Neural cell (in vitro differentiated cells): ENCODE measurements around the gene LMOD3. TPM values are rescaled to one million over a fixed set of nuclear protein-coding genes. Genes with fewer than 3 reads are reported as not detected.

ENCODE experiments used
- H2AFZ ChIP-seq: fragments of 200-600, 300-800 bp; sonication (generic), shearing (Covaris generic); 2 replicates; pipeline ENCODE4 v1.6.0; 2014; ENCODE audit warnings: low read depth, mild to moderate bottlenecking, antibody characterized with exemption, low read length, moderate library complexity
- H3F3A ChIP-seq: fragments of 200-600 bp; shearing (Covaris generic); 2 replicates; pipeline ENCODE4 v1.6.1; 2016; ENCODE audit warnings: mild to moderate bottlenecking, moderate library complexity, mixed read lengths, antibody characterized with exemption, low read length; ENCODE audit not compliant: insufficient read depth, poor library complexity, severe bottlenecking
- H3K27ac ChIP-seq: fragments of 200-600, 300-800 bp; sonication (generic), shearing (Covaris generic); 2 replicates; pipeline ENCODE4 v1.5.1; 2014; ENCODE audit warnings: mild to moderate bottlenecking, low read length, moderate library complexity
- H3K27me3 ChIP-seq: fragments of 300-800, 200-600 bp; sonication (generic), shearing (Covaris generic); 2 replicates; pipeline ENCODE4 v1.6.0; 2014; ENCODE audit warnings: mild to moderate bottlenecking, low read depth, low read length, moderate library complexity; ENCODE audit not compliant: insufficient read depth
- H3K36me3 ChIP-seq: fragments of 300-800, 200-600 bp; sonication (generic), shearing (Covaris generic); 2 replicates; pipeline ENCODE4 v1.5.1; 2014; ENCODE audit warnings: mild to moderate bottlenecking, antibody characterized with exemption, low read length, moderate library complexity; ENCODE audit not compliant: insufficient read depth
- H3K4me2 ChIP-seq: fragments of 300-800, 200-600 bp; sonication (generic), shearing (Covaris generic); 2 replicates; pipeline ENCODE4 v1.6.0; 2014; ENCODE audit warnings: mild to moderate bottlenecking, low read length
- H3K4me3 ChIP-seq: fragments of 300-800, 200-600 bp; sonication (generic), shearing (Covaris generic); 2 replicates; pipeline ENCODE4 v1.5.1; 2014; ENCODE audit warnings: mild to moderate bottlenecking, low read length, moderate library complexity
- H3K79me2 ChIP-seq: fragments of 200-600 bp; shearing (Covaris generic); replicated peaks from 2 replicates; pipeline ENCODE4 v1.6.0; 2014; ENCODE audit warnings: mild to moderate bottlenecking, low read length, moderate library complexity; ENCODE audit not compliant: insufficient read depth
- H3K9ac ChIP-seq: fragments of 300-800, 200-600 bp; sonication (generic), shearing (Covaris generic); 2 replicates; pipeline ENCODE4 v1.6.1; 2016; ENCODE audit warnings: mild to moderate bottlenecking, low read length, mixed read lengths
- H3K9me2 ChIP-seq: fragments of 200-600 bp; shearing (Covaris generic); 2 replicates; pipeline ENCODE4 v1.6.1; 2016; ENCODE audit warnings: mild to moderate bottlenecking, low read length, mixed read lengths; ENCODE audit not compliant: insufficient read depth
- H3K9me3 ChIP-seq: fragments of 200-600, 300-800 bp; sonication (generic), shearing (Covaris generic); 2 replicates; pipeline ENCODE4 v1.6.1; 2016; ENCODE audit warnings: mild to moderate bottlenecking, mixed run types, low read length, moderate library complexity, mixed read lengths
- H4K20me1 ChIP-seq: fragments of 200-600 bp; shearing (Covaris generic); 2 replicates; pipeline ENCODE4 v1.6.1; 2016; ENCODE audit warnings: mild to moderate bottlenecking, mixed run types; ENCODE audit not compliant: insufficient read depth
- EP300 ChIP-seq: fragments of 450-650 bp; conservative IDR thresholded peaks from 2 replicates; pipeline ENCODE4 v1.6.1; 2014; ENCODE audit warnings: antibody characterized with exemption, mild to moderate bottlenecking, moderate library complexity; ENCODE audit not compliant: poor library complexity, severe bottlenecking
- EZH2 ChIP-seq: fragments of 200-600, 300-800 bp; shearing (Covaris generic), sonication (generic); IDR thresholded peaks from 2 replicates; pipeline ENCODE4 v1.6.1; 2014; ENCODE audit warnings: antibody characterized with exemption, low read length, borderline replicate concordance, mild to moderate bottlenecking; ENCODE audit not compliant: insufficient read depth, poor library complexity, severe bottlenecking
- MXI1 ChIP-seq: fragments of 450-650 bp; conservative IDR thresholded peaks from 2 replicates; pipeline ENCODE4 v1.6.1; 2014; ENCODE audit warnings: antibody characterized with exemption, mild to moderate bottlenecking; ENCODE audit not compliant: poor library complexity, severe bottlenecking
- POLR2AphosphoS5 ChIP-seq: IDR thresholded peaks from 2 replicates; pipeline ENCODE4 v1.6.1; 2012
- RAD21 ChIP-seq: fragments of 450-650 bp; conservative IDR thresholded peaks from 2 replicates; pipeline ENCODE4 v1.6.1; 2014; ENCODE audit warnings: antibody characterized with exemption, mild to moderate bottlenecking, moderate library complexity
- SMC3 ChIP-seq: fragments of 450-650 bp; conservative IDR thresholded peaks from 2 replicates; pipeline ENCODE4 v1.6.1; 2014; ENCODE audit warnings: antibody characterized with exemption, mild to moderate bottlenecking, moderate library complexity; ENCODE audit not compliant: poor library complexity
- TAF1 ChIP-seq: IDR thresholded peaks from 2 replicates; pipeline ENCODE4 v1.6.1; 2012; ENCODE audit warnings: low read depth
- polyA plus RNA-seq: library from polyadenylated mRNA; depleted of rRNA; stranded (reverse); fragments of >200 nt; gene quantifications from 2 replicates; pipeline ENCODE4 v1.2.3, GENCODE V29; 2014
- TF ChIP-seq, protein P1 (sequence below): IDR thresholded peaks from 2 replicates; pipeline ENCODE4 v1.6.1; 2012; ENCODE audit warnings: borderline replicate concordance
- TF ChIP-seq, protein P2 (sequence below): fragments of 450-650 bp; IDR thresholded peaks from 2 replicates; pipeline ENCODE4 v1.5.1; 2014; ENCODE audit warnings: antibody characterized with exemption, mild to moderate bottlenecking, moderate library complexity; ENCODE audit not compliant: poor library complexity, severe bottlenecking

LMOD3 gene
- polyA plus RNA-seq, 1 donor from 2014 or later = not detected

- Histone ChIP-seq H3K9me2 (no peaks in the 10 kb centered on the region), H3K36me3 (no peaks in the 10 kb centered on the region), H3K9ac (no peak overlapping the region), H3K4me3 (no peak overlapping the region), H3F3A (no peaks in the 10 kb centered on the region), H3K79me2 (no peaks in the 10 kb centered on the region), H3K9me3 (no peaks in the 10 kb centered on the region), H3K27ac (no peak overlapping the region), H4K20me1 (no peaks in the 10 kb centered on the region), H3K4me2 (no peak overlapping the region), H2AFZ (no peak overlapping the region), H3K27me3 (no peaks in the 10 kb centered on the region)
- no peak for TF ChIP-seq RAD21
- no peak for TF ChIP-seq TAF1
- no peak for TF ChIP-seq MXI1
- TF ChIP-seq EP300 = no peak
- no peak for TF ChIP-seq EZH2
- TF ChIP-seq, protein P1, sequence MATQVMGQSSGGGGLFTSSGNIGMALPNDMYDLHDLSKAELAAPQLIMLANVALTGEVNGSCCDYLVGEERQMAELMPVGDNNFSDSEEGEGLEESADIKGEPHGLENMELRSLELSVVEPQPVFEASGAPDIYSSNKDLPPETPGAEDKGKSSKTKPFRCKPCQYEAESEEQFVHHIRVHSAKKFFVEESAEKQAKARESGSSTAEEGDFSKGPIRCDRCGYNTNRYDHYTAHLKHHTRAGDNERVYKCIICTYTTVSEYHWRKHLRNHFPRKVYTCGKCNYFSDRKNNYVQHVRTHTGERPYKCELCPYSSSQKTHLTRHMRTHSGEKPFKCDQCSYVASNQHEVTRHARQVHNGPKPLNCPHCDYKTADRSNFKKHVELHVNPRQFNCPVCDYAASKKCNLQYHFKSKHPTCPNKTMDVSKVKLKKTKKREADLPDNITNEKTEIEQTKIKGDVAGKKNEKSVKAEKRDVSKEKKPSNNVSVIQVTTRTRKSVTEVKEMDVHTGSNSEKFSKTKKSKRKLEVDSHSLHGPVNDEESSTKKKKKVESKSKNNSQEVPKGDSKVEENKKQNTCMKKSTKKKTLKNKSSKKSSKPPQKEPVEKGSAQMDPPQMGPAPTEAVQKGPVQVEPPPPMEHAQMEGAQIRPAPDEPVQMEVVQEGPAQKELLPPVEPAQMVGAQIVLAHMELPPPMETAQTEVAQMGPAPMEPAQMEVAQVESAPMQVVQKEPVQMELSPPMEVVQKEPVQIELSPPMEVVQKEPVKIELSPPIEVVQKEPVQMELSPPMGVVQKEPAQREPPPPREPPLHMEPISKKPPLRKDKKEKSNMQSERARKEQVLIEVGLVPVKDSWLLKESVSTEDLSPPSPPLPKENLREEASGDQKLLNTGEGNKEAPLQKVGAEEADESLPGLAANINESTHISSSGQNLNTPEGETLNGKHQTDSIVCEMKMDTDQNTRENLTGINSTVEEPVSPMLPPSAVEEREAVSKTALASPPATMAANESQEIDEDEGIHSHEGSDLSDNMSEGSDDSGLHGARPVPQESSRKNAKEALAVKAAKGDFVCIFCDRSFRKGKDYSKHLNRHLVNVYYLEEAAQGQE = no peak
- TF ChIP-seq, protein P2, sequence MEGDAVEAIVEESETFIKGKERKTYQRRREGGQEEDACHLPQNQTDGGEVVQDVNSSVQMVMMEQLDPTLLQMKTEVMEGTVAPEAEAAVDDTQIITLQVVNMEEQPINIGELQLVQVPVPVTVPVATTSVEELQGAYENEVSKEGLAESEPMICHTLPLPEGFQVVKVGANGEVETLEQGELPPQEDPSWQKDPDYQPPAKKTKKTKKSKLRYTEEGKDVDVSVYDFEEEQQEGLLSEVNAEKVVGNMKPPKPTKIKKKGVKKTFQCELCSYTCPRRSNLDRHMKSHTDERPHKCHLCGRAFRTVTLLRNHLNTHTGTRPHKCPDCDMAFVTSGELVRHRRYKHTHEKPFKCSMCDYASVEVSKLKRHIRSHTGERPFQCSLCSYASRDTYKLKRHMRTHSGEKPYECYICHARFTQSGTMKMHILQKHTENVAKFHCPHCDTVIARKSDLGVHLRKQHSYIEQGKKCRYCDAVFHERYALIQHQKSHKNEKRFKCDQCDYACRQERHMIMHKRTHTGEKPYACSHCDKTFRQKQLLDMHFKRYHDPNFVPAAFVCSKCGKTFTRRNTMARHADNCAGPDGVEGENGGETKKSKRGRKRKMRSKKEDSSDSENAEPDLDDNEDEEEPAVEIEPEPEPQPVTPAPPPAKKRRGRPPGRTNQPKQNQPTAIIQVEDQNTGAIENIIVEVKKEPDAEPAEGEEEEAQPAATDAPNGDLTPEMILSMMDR = no peak
- TF ChIP-seq SMC3 = no peak
- no peak for TF ChIP-seq POLR2AphosphoS5
Measured at GRCh38 chr3:69160107-69160506, 37.7 kb upstream of the LMOD3 start.

DNA sequence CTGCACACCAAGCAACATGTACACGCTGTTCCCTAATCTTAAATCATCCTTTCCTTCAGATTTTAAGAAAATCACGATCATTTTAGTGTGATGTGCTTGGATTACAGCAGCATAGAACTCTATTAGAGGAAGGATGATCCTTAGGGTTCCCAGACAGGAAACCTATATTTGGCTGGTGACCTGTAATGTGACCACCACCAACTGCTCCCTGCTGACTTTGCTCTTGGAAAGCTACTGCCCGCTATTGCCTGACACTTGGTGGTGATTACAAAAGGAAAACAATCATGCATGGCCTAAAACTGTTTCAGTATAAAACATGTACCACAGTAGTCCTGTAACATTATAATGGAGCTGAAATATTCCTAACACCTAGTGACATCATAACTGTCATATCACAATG is 27.2 kb upstream of the LMOD3 start:
- Histone ChIP-seq H3K9me2 (no peaks in the 10 kb centered on the region), H3K36me3 (no peaks in the 10 kb centered on the region), H3K4me2 (no peak overlapping the region)

More for the DNA sequence above, 27.2 kb upstream of the LMOD3 start:
- Histone ChIP-seq H3F3A (no peaks in the 10 kb centered on the region), H3K79me2 (no peaks in the 10 kb centered on the region), H3K27ac (no peak overlapping the region), H2AFZ (no peak overlapping the region), H3K4me3 (no peak overlapping the region), H4K20me1 (no peaks in the 10 kb centered on the region), H3K27me3 (no peaks in the 10 kb centered on the region), H3K9ac (no peak overlapping the region), H3K9me3 (no peaks in the 10 kb centered on the region)
- TF ChIP-seq EP300 = no peak
- no peak for TF ChIP-seq TAF1
- no peak for TF ChIP-seq POLR2AphosphoS5
- TF ChIP-seq RAD21 = no peak
- no peak for TF ChIP-seq MXI1
- TF ChIP-seq, protein P2 = no peak
- TF ChIP-seq EZH2 = no peak
- TF ChIP-seq, protein P1 = no peak
- TF ChIP-seq SMC3 = no peak
